NCI-H345 (cell line): Measurements from ENCODE around the gene POLN.

Source experiments
- DNase-seq: peaks from one replicate; lab custom pipeline; 2025; lab: John Stamatoyannopoulos, UW

The POLN gene

GRCh38 chr4:2059726-2060602, 182.0 kb downstream of the POLN start:
- DNase-seq = peak; percentile 10

GRCh38 chr4:2059046-2059725, 182.7 kb downstream of the POLN start, which contains the start of gene NAT8L:
Gene NAT8L, plus strand, starts transcription at chr4:2059327. Its CDS starts 185 bp downstream, at chr4:2059512.
- peak; percentile 64 for DNase-seq

- DNase-seq = peak; percentile 50
Observed at GRCh38 chr4:2058264-2059045, 183.5 kb downstream of the POLN start.

- no peak for DNase-seq
Observed at GRCh38 chr4:2057382-2058065, 184.4 kb downstream of the POLN start.

GRCh38 chr4:2054217-2054616, 187.7 kb downstream of the POLN start:
- DNase-seq = no peak

DNA sequence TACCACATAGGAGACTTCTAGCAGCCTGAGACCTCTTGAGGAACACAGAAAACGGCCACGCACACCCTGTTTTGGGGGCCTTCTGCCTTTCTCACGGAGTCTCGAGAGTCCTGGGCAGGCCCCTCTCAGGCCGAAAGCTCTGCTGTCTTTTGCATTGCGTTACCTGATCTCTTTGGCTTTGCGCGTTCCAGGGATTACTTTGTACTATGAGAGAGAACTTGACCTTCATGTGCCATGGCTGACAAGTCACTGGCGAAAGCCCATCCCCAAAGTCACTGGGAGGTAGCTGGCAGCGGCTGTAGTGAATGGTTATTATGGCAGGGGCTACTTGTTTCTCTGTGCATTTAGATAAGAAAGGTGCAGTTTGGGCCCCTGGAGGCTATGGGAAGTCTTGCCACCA, 190.8 kb downstream of the POLN start:
- no peak for DNase-seq

DNA sequence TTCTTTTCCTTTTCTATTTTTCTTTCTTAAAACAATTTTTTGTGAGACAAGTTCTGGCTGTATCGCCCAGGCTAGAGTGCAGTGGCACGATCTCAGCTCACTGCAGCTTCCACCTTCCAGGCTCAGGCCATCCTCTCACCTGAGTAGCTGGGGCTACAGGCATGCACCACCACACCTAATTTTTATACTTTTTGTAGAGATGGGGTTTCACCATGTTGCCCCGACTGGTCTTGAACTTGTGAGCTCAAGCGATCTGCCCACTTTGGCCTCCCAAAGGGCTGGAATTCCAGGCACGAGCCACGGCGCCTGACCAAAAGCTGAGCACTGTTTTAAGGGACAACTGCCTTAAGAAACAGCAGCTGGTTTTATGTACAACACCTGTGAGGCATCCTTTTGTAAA, 192.1 kb downstream of the POLN start:
- no peak for DNase-seq

DNA sequence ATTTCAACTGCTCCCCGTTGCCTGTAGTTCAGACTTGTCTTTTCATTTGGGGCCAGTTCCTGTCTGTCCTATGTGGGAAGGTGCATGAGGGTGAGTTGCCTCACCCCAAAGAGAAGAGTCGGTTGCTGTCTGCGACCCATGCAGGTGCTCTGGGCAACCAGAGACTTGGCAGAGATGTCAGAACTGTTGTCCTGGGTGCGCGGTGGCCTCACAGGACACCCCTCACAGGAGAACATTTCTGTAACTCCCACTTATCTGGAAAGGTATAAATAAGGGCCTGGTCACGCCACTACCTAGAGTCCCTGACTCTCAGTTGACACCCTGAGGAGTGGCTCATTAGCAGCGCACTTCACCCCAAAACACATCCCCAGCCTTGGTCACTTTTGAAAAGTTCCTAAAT, 192.5 kb downstream of the POLN start:
- no peak for DNase-seq

DNA sequence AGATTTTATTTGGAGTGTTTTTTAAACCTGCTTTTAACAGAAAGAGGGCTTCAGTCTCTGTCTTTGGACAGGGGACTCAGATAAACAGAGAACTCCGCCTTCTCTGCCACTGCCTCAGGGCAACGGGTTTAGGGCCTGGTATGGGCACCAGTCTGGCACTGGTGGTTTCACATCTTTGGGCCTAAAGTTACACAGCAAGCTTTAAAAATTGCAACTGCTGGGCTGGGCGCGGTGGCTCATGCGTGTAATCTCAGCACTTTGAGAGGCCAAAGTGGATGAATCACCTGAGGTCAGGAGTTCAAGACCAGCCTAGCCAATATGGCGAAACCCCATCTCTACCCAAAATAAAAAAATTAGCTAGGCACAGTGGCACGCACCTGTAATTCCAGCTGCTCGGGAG, 193.1 kb downstream of the POLN start:
- DNase-seq = no peak

- no peak for DNase-seq
Observed at GRCh38 chr4:2047781-2048581, 193.9 kb downstream of the POLN start.

- no peak for DNase-seq
Observed at GRCh38 chr4:2047031-2047660, 194.8 kb downstream of the POLN start.

- no peak for DNase-seq
Observed at GRCh38 chr4:2046031-2046961, 195.6 kb downstream of the POLN start.

DNA sequence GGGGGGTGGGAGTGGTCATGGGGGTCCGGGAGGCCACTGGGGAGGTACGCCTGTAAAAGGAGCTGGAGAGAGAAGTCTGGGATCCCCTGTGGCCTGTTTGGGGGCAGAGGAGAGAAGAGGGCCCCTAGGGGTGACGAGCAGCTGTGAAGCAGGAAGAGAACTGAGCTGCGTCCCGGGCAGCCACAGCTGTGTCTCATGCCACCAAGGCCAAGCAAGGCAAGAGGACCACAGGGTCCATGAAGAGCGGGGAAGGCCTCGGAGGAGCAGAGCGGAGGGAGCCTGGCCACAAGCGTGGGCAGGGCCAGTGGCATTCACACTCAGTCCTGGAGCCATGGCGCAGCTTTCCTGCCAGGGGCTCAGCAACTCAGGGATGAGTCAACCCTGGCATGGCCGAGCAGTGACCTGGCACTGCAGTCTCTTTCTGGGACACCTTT, 196.4 kb downstream of the POLN start:
- no peak for DNase-seq

DNA sequence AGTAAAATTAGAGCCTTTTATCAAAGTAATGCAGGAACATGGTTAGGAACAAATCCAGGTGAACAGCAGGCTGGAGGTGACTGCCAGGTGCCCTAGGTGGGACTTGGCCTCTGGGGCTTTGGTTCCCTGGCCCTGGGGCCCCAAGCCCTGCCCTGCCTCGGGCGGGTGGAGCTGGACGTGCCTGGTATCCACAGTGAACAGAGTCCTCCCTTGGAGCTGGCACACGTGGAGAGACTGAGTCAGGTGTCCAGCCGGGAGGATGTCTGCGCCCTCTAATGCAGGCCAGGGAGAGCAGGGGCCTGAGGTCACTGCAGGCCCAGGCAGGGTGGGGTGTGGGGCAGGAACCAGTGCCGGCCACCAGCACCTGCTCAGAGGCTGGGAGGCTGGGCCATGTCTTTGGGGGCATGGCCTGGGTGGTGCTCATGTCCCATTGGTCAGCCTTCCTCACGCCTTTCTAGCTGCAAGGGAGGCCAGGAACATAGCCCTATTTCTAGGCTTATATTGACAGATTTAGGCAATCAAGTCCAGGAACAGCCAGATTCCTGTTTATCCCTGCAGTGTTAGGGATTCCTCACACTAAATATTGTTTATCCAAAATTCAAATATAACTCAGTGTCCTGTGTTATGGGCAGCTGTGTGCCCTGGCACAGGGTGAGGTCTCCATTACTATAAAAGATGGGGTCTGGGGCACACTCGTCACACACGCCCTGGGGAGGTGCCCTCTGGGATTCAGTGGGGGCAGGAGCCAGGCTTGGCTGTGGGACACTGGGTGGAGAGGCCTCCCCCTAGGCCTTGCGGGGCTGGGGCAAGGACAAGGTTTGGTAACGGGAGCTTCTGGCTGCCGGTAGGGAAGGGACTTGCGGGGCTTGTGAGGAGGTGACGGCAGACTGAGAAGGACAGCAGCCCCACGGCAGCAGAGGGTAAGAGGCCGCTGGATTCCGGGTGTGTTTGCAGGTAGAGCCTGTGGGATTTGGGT, 197.1 kb downstream of the POLN start:
- DNase-seq = no peak

DNA sequence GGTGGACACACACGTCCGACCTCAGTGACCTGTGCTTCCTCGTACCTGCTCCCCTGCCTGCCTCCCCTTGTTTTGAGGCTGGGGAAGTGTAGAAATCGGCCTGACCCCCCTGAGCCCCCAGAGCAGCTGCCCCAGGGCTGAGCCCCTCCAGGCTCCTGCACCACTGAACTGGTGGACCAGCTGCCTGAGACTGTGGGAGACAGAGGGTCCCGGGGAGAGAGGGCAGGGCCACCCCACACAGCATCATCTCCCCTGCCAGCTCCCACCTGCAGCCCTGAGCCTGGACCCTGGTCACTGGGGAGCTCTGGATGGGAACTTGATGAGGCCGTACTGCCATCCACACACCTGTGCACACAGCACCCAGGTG, 197.8 kb downstream of the POLN start:
- DNase-seq = no peak

DNA sequence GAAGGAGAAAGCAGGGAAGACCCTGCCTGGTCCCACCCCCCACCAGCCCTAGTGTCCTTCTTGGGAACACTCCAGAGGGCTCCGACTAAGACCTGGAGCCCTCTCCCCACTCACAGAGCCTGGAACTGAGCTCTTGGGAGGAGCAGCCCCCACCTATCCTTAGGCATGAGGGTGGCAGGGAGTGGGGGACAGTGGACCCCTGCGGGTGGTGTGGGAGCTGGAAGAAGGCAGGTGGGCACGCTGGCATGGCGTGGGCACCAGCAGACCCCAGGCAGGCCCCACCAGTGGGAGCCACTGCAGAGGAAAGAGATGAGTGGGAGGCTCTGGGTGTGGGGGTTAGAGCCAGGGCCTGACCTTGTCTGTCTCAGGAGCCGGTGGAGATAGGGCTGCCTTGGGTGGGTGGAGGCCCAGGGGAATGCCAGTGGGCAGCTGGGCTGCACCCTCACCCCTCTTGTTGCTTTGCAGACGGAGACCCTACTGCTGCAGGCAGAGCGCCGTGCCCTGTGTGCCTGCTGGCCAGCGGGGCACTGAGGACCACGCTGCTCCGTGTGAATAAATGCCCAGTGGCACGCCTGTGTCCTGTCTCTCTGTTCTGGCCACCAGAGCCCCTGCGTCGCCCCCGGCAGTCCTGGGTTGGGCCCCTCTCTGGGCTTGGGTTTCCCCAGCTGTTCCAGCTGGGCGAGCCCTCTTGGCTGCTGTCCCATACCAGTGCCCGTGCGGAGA, 198.4 kb downstream of the POLN start:
- DNase-seq = no peak

DNA sequence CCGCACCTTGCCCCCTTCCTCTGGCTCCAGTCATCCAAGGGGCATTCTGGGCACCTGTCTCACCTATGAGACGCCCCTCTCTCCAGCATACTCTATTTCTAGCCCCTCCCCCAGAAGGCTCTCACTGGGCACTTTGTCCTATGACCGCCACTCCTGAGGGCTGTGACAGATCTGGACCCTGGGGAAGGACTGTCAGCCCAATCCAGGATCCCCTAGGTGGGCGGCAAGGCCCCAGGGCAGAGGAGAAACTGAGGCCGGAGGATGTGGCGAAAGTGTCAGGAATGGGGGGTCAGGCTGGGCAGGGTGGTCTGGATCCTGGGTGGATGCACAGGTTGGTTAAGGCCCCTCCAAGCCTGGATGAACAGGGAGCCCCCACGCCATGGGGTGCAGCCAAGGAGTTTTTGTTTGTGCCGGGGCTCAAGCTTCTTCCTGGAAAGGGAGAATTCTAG, 198.9 kb downstream of the POLN start:
- DNase-seq = no peak
